ENCODE results near the gene ZNF618.

DNA sequence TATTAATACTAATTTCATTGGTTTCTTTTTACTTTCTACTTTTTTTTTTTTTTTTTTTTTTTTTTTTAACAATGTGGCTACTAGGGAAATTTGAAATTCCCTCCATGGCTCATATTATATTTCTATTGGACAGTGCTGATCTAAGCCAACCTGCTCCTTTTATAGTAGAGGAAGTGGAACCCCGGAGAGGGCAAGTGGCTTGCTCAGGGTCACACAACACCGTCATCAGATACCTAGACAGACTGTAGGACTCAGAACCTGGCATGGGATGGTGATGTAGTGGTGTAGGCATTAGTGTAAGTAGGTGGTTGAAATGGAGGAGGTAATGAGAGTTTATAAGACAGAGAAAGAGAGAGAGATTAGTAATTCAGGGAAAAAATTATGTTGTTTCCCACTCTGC lies 10.8 kb downstream of the ZNF618 start:
- TF ChIP-seq, protein P1, sequence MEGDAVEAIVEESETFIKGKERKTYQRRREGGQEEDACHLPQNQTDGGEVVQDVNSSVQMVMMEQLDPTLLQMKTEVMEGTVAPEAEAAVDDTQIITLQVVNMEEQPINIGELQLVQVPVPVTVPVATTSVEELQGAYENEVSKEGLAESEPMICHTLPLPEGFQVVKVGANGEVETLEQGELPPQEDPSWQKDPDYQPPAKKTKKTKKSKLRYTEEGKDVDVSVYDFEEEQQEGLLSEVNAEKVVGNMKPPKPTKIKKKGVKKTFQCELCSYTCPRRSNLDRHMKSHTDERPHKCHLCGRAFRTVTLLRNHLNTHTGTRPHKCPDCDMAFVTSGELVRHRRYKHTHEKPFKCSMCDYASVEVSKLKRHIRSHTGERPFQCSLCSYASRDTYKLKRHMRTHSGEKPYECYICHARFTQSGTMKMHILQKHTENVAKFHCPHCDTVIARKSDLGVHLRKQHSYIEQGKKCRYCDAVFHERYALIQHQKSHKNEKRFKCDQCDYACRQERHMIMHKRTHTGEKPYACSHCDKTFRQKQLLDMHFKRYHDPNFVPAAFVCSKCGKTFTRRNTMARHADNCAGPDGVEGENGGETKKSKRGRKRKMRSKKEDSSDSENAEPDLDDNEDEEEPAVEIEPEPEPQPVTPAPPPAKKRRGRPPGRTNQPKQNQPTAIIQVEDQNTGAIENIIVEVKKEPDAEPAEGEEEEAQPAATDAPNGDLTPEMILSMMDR (optimal IDR thresholded peaks at IDR 0.05 in 1 of 3, IDR thresholded peaks at IDR 0.05 in 1 of 3, conservative IDR thresholded peaks at IDR 0.05 in 1 of 3; ENCODE audit: extremely low read depth in 1 of 3, insufficient read depth in 2 of 3, low read length in 3 of 3): no peak
- TF ChIP-seq EZH2 (IDR thresholded peaks at IDR 0.05; ENCODE audit: low read length): no peak
